ENCODE measurements around the gene UCK2.

DNA sequence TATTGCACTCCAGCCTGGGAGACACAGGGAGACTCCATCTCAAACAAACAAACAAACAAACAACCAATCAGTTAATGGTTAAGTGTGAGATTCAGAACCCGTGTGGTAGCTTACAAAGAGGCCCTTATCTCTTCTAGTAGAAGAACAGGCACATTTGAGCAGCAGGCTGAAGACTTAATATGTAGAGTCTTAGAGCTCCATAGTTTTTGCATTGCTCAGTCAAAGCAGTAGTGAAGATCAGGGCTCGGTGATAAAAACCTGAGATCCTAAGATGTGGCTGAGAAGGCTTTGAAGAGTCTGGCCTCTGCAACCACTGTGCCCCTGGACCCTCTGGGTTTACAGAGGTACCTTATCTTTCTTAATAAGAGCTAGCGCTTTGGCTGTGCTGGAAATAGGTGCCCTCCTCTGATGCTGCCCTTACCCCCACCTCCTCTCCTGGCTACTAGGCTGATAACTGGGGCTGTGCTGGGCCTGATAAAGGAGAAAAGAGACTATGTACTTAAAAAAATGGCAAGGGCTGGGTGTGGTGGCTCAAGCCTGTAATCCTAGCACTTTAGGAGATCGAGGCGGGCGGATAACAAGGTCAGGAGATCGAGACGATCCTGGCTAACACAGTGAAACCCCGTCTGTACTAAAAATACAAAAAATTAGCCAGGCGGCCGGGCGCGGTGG is 10.5 kb upstream of the UCK2 start:
- TF ChIP-seq RAD21 (IDR thresholded peaks at IDR 0.05; ENCODE audit: low read depth) (no peak), EP300 (IDR thresholded peaks at IDR 0.05; ENCODE audit: borderline replicate concordance) (no peak), CREB1 (IDR thresholded peaks at IDR 0.05; ENCODE audit: low read depth) (no peak), FOXM1 (IDR thresholded peaks at IDR 0.05; ENCODE audit: borderline replicate concordance, low read depth) (no peak), NFIC (IDR thresholded peaks at IDR 0.05) (no peak)
